Calu3 (cell line): ENCODE results near the gene POLR3G. TPM values are rescaled to one million over a fixed set of nuclear protein-coding genes. Genes with fewer than 3 reads are reported as not detected.

Source experiments
- BruUV-seq: library from RNA; stranded (reverse); fragments of 400-500 nt; replicated peaks from 2 replicates; lab custom pipeline; 2021; lab: Mats Ljungman, UMichigan
- CTCF ChIA-PET: fragments of 300-600 bp; sonication (Branson Sonifier 250); formaldehyde crosslinking; loops from one replicate; lab custom pipeline; 2022; ENCODE audit warnings: antibody characterized with exemption; lab: Charles Lee
- DNase-seq: peaks from one replicate; pipeline ENCODE4 v3.0.0; 2022
- H3K27ac Mint-ChIP-seq: one replicate; pipeline ENCODE4 v1.8.0; 2022; ENCODE audit warnings: mixed read lengths; ENCODE audit not compliant: unreplicated experiment
- H3K27me3 Mint-ChIP-seq: one replicate; pipeline ENCODE4 v1.8.0; 2022; ENCODE audit warnings: mixed read lengths; ENCODE audit not compliant: unreplicated experiment
- H3K36me3 Mint-ChIP-seq: one replicate; pipeline ENCODE4 v1.8.0; 2022; ENCODE audit warnings: mild to moderate bottlenecking, moderate library complexity, mixed read lengths; ENCODE audit not compliant: insufficient read depth, unreplicated experiment
- H3K4me1 Mint-ChIP-seq: one replicate; pipeline ENCODE4 v1.8.0; 2022; ENCODE audit warnings: mild to moderate bottlenecking, low read depth, mixed read lengths; ENCODE audit not compliant: unreplicated experiment
- H3K4me3 Mint-ChIP-seq: one replicate; pipeline ENCODE4 v1.8.0; 2022; ENCODE audit warnings: mild to moderate bottlenecking, low read depth, moderate library complexity, mixed read lengths; ENCODE audit not compliant: unreplicated experiment
- H3K9me3 Mint-ChIP-seq: one replicate; pipeline ENCODE4 v1.8.0; 2022; ENCODE audit warnings: low read depth, mixed read lengths; ENCODE audit not compliant: unreplicated experiment
- CTCF ChIP-seq: fragments of 200-600 bp; IDR thresholded peaks from one replicate; pipeline ENCODE4 v1.8.0; 2022; ENCODE audit warnings: antibody characterized with exemption; ENCODE audit not compliant: unreplicated experiment
- intact Hi-C: fragments of 100-400 bp; cut with micrococcal nuclease; formaldehyde crosslinking; loops from one replicate; pipeline ENCODE4 v1.10.0; 2022; ENCODE audit not compliant: unreplicated experiment
- total RNA-seq: library from RNA; stranded (reverse); gene quantifications from 2 replicates; pipeline ENCODE4 v1.2.3, GENCODE V29; 2022

The POLR3G gene
- total RNA-seq, 1 experiment from 2014 or later = 15.0 TPM

GRCh38 chr5:90562341-90562740 is 87.7 kb downstream of the POLR3G start:
- Mint-ChIP-seq H3K36me3 (peaks cover 13% of the 10 kb centered on the region), H3K27ac (no peak overlapping the region), H3K4me3 (no peak overlapping the region), H3K4me1 (peaks cover 19% of the 10 kb centered on the region), H3K27me3 (peaks cover 64% of the 10 kb centered on the region), H3K9me3 (no peaks in the 10 kb centered on the region)
- BruUV-seq = no TSS peak
- intact Hi-C loops = no loop called here
- CTCF ChIA-PET = interaction anchor here (0.6 kb wide), 1 partner anchor 1737 kb away, joined by 3 read pairs; no protein-coding TSS in a partner anchor
- no peak for TF ChIP-seq CTCF
- no peak for DNase-seq

- H3K9me3 Mint-ChIP-seq = no peaks in the 10 kb centered on the region
- intact Hi-C loops = no loop called here
- no TSS peak for BruUV-seq
- H3K27me3 Mint-ChIP-seq = peaks cover 63% of the 10 kb centered on the region
- CTCF ChIA-PET = no interaction called here
- peaks cover 13% of the 10 kb centered on the region for H3K4me1 Mint-ChIP-seq
- H3K27ac Mint-ChIP-seq = no peak overlapping the region
- no peak overlapping the region for H3K4me3 Mint-ChIP-seq
- TF ChIP-seq CTCF = no peak
- H3K36me3 Mint-ChIP-seq = peaks cover 11% of the 10 kb centered on the region
- DNase-seq = no peak
Measured at GRCh38 chr5:90563108-90563507, 88.4 kb downstream of the POLR3G start.

Other genes starting within 250 kb of the POLR3G start
- gene CETN3, start 65.1 kb upstream of the POLR3G start, total RNA-seq = 30.0 and 40.3 TPM in 2 replicates
- gene MBLAC2, start 93 bp upstream of the POLR3G start, total RNA-seq = 9.6 and 11.0 TPM in 2 replicates
- gene LYSMD3, start 54.7 kb downstream of the POLR3G start, total RNA-seq = 25.9 and 27.2 TPM in 2 replicates
- 1.8 and 3.5 TPM in 2 replicates for gene ADGRV1, start 83.9 kb downstream of the POLR3G start, total RNA-seq